Stimulated activated CD4-positive, alpha-beta T cell treated with anti-CD3 and anti-CD28 coated beads, Interleukin-1b, Interleukin-23, amount 100 ng/mL, for 24 hours (primary cell): ENCODE results near the gene KCNH1.

ENCODE experiments used
- DNase-seq, 4 experiments: peaks; one replicate each; pipeline ENCODE4 v3.0.0-alpha.2; 2020; ENCODE audit warnings: low read depth in 4 of 4, low spot score in 1 of 4

Gene KCNH1

DNA sequence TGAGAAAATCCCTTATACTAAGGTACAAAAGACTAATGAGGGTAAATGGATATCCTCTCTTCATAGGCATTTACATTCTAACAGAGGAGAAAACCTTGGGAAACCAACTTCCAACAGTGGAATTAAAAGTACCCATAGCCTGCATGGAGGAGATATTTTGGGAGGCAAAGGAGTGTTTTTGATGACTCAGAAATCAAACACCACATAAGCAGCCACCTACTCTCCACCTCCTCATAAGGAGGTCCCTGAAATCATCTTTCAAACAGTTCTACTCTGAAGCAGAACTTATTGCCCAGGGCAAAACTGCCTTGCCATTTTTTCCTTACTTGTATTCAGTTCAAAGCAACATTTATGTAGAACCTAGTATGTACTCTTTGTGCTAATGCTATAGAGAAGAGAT lies 211.3 kb downstream of the KCNH1 start:
- no peak for DNase-seq

DNA sequence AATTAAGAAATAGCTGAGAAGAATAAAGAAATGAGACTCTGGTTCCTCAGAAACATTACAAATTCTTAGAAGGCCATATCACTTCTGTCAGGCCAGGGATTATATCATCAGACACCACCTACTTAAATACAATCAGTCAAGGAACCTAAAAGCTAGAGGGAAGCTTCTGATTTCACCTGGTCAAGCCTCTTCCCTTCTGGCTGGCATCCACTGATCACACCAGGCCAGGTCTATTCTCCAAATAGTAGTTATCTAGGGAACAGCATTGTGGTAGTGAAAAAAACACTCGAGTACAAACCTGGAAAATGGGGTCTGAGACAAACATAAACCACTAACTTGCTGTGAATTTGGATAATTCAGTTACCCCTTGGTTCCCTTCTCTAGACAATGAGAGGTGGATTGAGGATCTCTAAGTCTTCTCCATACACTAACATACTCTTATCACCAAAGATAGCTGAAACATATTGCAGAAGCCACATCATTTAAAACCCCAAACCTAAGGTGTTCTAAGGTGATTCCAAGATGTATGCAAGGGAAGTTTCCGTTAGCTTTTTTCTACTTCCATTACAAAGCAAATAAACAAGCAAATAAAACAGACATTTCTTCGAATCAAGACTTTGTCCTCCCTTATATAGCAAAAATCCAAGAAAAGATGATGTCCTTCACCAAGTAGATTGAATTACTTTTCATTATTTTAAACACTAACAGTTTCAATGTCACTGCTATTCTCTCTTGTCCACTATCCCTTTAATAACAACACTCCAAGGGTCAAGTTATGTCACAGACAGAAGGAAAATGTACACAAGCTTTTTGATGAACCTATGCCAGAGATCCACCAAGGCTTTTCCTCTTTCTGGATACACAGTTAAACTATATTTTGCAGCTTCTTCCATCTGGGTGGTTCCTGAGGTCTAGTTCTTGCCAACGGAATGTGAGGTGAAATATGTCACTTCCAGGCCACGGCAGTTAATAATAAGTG lies 212.9 kb downstream of the KCNH1 start:
- DNase-seq, result no peak

DNA sequence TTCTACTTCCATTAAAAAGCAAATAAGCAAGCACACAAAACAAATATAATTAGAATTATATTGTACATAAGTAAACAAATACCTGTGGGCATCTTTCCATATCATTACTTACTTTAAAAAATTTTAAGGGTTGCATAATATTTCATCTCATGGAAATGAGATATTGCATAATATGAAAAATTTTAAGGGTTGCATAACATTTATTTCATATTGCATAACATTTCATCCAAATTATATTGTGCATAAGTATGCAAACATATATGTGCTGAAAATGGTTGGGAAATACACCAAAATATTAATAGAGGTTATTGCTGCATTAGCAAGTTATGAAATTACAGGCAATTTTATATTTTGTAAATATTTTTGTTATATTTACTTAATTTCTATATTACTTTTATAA lies 213.7 kb downstream of the KCNH1 start:
- no peak for DNase-seq

GRCh38 chr1:210918893-210919292 lies 215.1 kb downstream of the KCNH1 start:
- no peak for DNase-seq

- DNase-seq, result no peak
These were observed 216.3 kb downstream of the KCNH1 start for GRCh38 chr1:210917560-210918169.

- DNase-seq, result no peak
These were observed 217.4 kb downstream of the KCNH1 start for GRCh38 chr1:210916548-210916947.

DNA sequence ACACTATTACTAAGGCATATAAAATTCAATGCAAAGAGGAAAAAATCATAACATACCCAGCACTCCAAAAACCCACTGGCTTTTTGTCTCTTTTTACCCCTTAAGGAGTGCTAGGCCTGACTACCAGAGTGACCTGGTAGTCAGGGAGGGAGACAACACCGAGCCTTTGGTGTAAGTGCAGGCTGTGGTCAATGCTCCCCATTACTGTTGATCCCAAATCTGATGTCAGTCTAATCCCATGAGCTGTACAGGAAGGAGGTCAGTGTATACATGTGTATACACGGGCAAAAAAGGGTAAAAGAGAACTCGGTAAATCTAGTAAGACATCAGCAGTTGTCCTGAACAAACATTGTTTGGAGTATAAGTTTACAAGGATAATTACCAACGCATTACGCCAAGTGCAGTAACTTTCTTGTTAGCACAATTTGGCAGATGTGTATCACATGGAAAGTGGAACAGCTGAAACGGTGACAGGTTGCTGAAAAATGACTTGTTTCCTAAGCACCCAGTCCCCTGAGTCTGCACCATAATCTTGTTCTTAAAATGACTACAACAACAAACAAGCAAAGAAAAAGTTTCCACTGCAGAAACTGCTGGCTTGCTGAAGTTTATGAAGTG lies 217.9 kb downstream of the KCNH1 start:
- DNase-seq, result no peak

- no peak for DNase-seq
These were observed 221.2 kb downstream of the KCNH1 start for GRCh38 chr1:210912752-210913151.

- no peak for DNase-seq
These were observed 223.8 kb downstream of the KCNH1 start for GRCh38 chr1:210910020-210910575.

DNA sequence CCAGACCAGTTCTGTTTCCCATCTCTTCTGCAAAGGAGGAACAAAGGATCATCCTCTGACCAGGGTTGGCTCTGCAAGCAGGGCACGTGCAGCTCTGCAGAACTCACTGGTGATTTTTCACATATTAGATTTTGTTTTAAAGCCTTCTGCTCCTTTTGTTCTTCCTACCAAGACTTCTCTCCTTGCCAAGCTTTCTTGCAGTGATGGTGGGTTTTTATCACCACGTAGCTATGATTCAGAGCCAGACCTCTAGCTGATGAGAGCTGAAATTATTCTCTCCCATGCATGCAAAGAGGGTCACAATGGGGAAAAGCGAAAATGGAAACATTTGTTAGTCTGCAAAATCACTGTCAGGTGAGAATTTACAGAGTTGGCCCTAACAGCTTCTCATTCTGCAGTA lies 225.2 kb downstream of the KCNH1 start:
- no peak for DNase-seq

DNA sequence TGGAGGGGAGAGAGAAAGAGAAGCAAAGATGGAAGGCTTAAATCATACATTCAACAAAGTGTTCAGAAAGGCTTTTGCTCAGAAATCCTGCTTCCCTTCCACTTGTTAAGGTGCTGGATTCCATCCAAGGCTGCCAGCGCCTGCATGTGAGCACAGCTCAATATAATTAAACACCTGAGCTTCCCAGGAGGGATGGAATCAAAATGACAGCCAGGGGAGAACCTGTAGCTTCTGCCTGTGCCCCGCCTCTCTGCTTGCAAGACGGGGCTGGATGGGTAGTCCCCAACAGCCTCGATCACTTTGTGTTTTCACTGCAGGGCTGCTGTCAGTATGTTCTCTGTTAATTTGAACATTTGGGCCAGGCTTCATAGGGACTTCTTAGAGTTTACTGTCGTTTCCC lies 225.7 kb downstream of the KCNH1 start:
- no peak for DNase-seq

- DNase-seq, result no peak
These were observed 226.6 kb downstream of the KCNH1 start for GRCh38 chr1:210907251-210907805.

- DNase-seq, result no peak
These were observed 227.9 kb downstream of the KCNH1 start for GRCh38 chr1:210905944-210906453.

- no peak for DNase-seq
These were observed 228.5 kb downstream of the KCNH1 start for GRCh38 chr1:210905365-210905904.

DNA sequence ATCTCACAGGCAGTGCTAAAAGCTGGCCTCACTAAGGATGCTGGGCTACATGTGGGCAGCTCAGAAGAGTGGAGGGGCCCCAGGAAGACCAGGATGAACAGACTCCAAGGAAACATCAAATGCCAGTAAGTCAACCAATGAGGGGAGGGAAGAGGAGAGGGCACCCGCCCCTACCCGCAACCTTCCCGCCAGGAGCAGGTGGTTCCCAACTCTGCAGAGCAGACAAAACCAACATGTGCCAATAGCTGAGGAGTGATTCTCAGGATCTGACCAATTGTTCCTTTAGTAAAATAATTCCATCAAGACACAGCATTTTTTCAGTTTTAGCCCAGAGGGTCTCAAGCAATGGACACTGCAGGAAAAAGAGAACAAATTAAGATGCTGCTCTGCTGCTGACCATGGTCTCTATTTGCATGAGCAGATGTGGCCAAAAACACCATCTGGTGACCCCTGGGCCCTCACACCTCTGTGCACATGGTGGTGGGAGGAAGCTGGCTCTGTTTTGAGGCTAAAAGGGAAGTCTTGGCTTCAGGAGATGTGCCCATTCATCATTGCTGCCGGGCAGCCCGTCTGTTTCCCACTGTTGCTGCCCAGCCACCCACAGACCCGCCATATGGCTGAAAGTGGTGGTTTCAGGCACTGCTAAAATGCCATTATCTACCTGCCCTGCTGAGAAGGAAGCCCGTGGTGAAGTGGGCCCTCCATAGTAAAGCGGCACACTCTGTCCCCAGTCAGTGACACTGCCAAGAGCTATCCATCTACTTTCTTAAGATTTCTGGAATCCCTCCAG lies 231.8 kb downstream of the KCNH1 start:
- DNase-seq, result no peak

GRCh38 chr1:210900820-210901219 lies 233.1 kb downstream of the KCNH1 start:
- no peak for DNase-seq

- DNase-seq, result no peak
These were observed 233.9 kb downstream of the KCNH1 start for GRCh38 chr1:210900079-210900478.

DNA sequence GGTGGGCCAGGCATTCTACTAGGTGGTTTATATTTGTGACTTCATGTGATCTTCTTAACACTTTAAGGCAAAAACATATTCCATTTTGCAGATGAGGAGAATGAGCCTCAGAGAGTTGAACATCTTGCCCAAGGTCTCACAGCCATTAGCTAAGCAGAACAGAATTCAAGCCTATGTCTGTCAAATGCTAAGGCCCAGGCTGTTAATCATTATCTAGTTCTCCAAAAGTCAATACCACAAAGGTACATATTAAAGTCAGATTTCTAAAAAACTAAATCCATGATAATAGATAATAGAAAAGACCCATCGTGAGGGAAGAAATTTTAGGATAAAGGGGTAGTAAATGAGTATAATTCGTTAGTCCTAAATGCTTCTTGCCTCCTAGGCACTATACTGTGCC lies 234.3 kb downstream of the KCNH1 start:
- no peak for DNase-seq

DNA sequence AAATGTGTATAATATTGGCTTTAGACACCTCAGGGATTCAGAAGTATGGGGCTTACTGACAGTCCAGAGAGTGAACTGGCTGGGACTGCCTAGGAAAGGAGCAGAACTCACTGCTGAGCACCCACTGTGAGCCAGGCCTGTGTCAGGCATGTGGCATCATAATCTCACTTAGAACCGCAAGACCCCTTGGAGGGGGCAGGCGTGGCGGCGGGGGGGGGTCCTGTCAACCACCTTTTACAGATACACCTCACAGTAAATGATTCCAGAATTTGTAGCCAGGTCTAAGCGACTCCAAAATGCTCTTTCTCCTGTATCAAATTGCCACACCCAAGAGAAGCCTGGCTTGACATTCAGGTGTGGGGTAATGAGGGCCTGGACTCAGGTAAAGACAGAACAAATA lies 235.5 kb downstream of the KCNH1 start:
- DNase-seq, result no peak

DNA sequence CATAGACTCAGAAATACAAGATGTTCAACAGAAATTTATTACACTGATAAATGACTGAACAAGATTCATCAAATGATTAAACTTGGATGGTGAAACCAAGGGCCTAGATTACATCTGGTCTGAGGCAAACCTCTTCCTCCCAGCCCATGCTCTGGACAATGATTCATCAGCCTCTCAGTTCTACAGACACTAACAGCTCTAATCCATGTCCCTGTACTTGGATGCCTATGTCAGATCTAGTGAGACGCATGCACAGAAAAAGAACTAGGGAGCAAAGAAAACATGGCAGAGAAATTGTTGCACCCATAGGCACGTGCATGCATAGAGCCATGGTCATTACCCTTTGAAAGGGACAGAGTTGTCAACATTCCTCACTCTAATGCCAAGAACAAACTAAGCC lies 250.1 kb downstream of the KCNH1 start:
- no peak for DNase-seq
